ENCODE results near the gene C1QTNF8. TPM values are rescaled to one million over a fixed set of nuclear protein-coding genes. Genes with fewer than 3 reads are reported as not detected.

C1QTNF8 gene
- total and polyA plus RNA-seq, 2 of the 13 experiments (the other 11 are each of a cell fraction or from before 2014, with no cell fraction given), result 0.09 TPM; not detected in 1

GRCh38 chr16:1090620-1091587, 5.1 kb downstream of the C1QTNF8 start (continued):
- TF ChIP-seq KIAA2018 (CRISPR knock-in tag; IDR thresholded peaks at IDR 0.05; ENCODE audit: borderline replicate concordance), result no peak
- no peak for TF ChIP-seq ATF7-NPFF (CRISPR knock-in tag; IDR thresholded peaks at IDR 0.05; ENCODE audit: low read depth)
- no peak for TF ChIP-seq TMF1 (CRISPR knock-in tag; IDR thresholded peaks at IDR 0.05; ENCODE audit: low read depth)
- TF ChIP-seq HMGXB4 (CRISPR knock-in tag; IDR thresholded peaks at IDR 0.05; ENCODE audit: borderline replicate concordance in 1 of 2, low read depth in 1 of 2), result peak in 1 of 2 experiments; percentile 32; a peak in 2 of 4 replicates
- no peak for TF ChIP-seq ZNF773 (CRISPR knock-in tag; IDR thresholded peaks at IDR 0.05; ENCODE audit: borderline replicate concordance)
